ENCODE measurements around the gene KCNMA1. TPM values are rescaled to one million over a fixed set of nuclear protein-coding genes. Genes with fewer than 3 reads are reported as not detected.

Gene KCNMA1
- total RNA-seq, 4 donors from 2014 or later: 4.6 to 10.5 (median 7.8) TPM

DNA sequence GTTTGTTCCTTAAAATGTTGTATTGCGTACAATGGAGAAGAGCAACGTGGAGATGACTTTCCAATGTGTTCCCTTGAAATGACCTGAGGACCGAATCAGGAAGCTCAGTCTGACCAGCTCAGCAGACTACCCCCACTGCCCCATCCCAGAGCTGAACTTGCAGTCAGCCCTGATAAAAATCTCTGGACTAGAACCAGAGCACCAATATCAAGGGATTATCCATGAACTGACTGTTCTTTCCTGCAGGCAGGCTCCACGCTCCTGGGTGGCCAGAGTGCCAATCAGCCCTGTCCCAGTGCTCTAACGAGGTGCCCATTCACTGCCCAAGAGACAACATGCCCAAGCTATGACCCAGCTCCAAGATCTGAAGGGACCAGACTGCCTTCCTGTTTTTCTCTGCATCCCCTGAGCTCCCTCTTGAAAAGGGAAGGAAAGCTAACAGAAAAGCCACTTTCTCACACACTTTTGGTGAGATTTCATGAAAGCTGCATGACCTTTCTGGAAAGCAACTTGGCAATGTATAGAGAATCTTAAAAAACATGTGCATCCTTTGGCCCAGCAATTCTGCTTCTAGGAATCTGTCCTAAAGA is 130.2 kb downstream of the KCNMA1 start:
- 59% methylated on average over 5 of the region's 5 CpGs for WGBS
- Histone ChIP-seq H3K4me3 (no peak overlapping the region), H3K36me3 (no peaks in the 10 kb centered on the region), H3K9me3 (no peaks in the 10 kb centered on the region), H3K27ac (no peak overlapping the region), H3K4me1 (peaks cover 6% of the 10 kb centered on the region), H3K27me3 (peaks cover 3% of the 10 kb centered on the region)
- no peak for DNase-seq (ENCODE audit: low spot score in 2 of 2)
- TF ChIP-seq POLR2AphosphoS5 (IDR thresholded peaks at IDR 0.05) (no peak), EP300 (IDR thresholded peaks at IDR 0.05) (no peak), POLR2A (IDR thresholded peaks at IDR 0.05) (no peak)
- TF ChIP-seq, protein P1, sequence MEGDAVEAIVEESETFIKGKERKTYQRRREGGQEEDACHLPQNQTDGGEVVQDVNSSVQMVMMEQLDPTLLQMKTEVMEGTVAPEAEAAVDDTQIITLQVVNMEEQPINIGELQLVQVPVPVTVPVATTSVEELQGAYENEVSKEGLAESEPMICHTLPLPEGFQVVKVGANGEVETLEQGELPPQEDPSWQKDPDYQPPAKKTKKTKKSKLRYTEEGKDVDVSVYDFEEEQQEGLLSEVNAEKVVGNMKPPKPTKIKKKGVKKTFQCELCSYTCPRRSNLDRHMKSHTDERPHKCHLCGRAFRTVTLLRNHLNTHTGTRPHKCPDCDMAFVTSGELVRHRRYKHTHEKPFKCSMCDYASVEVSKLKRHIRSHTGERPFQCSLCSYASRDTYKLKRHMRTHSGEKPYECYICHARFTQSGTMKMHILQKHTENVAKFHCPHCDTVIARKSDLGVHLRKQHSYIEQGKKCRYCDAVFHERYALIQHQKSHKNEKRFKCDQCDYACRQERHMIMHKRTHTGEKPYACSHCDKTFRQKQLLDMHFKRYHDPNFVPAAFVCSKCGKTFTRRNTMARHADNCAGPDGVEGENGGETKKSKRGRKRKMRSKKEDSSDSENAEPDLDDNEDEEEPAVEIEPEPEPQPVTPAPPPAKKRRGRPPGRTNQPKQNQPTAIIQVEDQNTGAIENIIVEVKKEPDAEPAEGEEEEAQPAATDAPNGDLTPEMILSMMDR (IDR thresholded peaks at IDR 0.05): no peak

DNA sequence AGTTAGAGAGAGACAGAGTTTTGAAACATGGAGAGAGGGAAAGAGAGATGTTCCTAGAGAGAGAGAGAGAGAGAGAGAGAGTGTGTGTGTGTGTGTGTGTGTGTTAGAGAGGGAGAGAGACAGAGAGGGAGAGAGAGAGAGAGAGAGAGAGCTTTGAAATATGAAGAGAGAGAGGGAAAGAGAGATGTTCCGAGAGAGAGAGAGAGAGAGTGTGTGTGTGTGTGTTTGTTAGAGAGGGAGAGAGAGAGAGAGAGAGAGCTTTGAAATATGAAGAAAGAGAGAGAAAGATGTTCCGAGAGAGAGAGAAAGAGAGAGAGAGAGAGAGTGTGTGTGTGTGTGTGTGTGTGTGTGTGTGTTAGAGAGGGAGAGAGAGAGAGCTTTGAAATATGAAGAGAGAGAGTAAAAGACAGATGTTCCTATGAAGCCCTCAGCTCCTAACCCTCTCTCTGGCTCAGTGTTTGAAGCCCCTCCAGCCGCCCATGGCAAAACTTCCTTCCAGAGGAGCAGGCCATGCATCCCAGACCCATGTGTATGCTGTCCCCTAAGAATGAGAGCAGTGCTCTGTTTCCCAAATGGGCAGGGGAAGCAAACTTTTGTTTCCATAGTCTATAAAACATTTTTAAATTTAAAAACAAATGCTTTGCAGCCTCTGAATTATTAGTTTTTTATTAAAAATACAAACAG is 130.9 kb downstream of the KCNMA1 start:
- DNase-seq (ENCODE audit: low spot score in 2 of 2): no peak
- Histone ChIP-seq H3K4me1 (peaks cover 6% of the 10 kb centered on the region), H3K4me3 (no peak overlapping the region), H3K36me3 (no peaks in the 10 kb centered on the region), H3K9me3 (no peaks in the 10 kb centered on the region), H3K27ac (no peak overlapping the region), H3K27me3 (peaks cover 3% of the 10 kb centered on the region)
- TF ChIP-seq EP300 (IDR thresholded peaks at IDR 0.05) (no peak), POLR2AphosphoS5 (IDR thresholded peaks at IDR 0.05) (no peak), POLR2A (IDR thresholded peaks at IDR 0.05) (no peak)
- TF ChIP-seq, protein P1 (IDR thresholded peaks at IDR 0.05): no peak
- 76% methylated on average over 3 of the region's 3 CpGs for WGBS

DNA sequence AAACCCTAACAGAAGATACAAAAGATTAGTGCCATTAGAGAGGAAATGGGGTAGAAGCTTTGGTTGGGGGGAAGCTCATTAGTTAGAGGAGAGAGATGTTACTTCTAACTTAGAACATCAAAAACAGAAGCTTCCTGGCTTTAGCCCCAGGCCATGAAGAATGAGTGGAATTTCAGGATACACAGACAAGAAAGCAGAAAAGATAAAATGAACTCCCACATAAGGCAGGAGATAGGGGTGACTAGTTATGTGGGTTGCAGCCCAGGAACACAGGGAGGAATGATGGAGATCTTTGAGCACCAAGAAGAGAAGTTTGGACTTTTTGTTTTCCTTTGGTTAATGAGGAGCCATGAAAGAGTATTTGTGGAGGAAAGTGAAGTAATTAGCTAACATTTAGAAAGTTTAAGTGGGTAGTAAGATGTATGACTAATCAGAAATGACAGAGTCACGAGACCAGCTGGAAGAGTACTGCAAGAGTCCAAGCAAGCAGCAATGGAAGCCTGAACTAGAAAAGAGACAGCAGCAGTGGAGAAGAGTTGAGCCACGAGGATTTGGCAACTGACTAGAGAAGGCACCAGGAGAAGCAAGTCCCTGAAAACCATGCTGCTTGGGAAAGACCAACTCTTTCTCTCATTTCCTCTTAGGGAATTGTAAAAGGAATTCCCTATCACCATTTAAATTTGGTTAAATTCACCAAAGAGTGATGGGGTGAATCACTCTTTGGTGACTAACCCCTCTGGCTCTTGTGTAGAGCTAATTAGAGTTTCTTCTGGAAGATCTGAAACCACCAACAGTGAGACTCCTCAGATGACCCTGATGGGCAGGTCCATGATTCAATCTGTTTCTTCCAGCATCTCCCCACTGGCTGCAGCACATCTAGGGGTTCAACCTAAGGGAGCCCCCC is 131.9 kb downstream of the KCNMA1 start:
- Histone ChIP-seq H3K4me1 (peaks cover 6% of the 10 kb centered on the region), H3K27ac (no peak overlapping the region), H3K9me3 (no peaks in the 10 kb centered on the region), H3K4me3 (no peak overlapping the region), H3K36me3 (no peaks in the 10 kb centered on the region), H3K27me3 (peaks cover 3% of the 10 kb centered on the region)
- DNase-seq (ENCODE audit: low spot score in 2 of 2): no peak
- TF ChIP-seq POLR2A (IDR thresholded peaks at IDR 0.05) (no peak), POLR2AphosphoS5 (IDR thresholded peaks at IDR 0.05) (no peak), EP300 (IDR thresholded peaks at IDR 0.05) (no peak)
- TF ChIP-seq, protein P1 (IDR thresholded peaks at IDR 0.05): no peak
- WGBS: 51% methylated on average over 2 of the region's 2 CpGs

DNA sequence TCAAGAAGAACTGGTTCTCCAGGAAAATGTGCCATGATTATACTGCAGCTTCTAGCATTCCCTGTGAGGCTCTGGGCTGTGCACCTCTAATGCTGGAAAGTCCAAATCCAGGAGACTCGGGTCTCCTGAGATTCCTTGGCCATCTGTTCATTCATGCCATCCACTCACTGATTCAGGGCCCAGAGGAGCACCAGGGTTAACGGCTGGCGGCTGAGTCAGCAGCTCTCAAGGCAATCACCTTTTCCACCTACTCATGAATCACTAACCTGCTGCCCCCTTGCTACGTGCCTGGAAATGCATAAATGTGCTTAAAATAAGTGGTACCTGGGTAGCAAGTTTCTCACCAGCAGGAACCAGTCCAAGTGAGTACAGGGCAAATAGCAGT is 132.7 kb downstream of the KCNMA1 start:
- no peak for DNase-seq (ENCODE audit: low spot score in 2 of 2)
- no peak overlapping the region for H3K4me3 ChIP-seq
- H3K9me3 ChIP-seq: no peaks in the 10 kb centered on the region
- H3K36me3 ChIP-seq: no peaks in the 10 kb centered on the region
- peaks cover 2% of the 10 kb centered on the region for H3K27me3 ChIP-seq
- 47% methylated on average over 4 of the region's 4 CpGs for WGBS
- H3K4me1 ChIP-seq: peaks cover 6% of the 10 kb centered on the region
- TF ChIP-seq EP300 (IDR thresholded peaks at IDR 0.05) (no peak), POLR2AphosphoS5 (IDR thresholded peaks at IDR 0.05) (no peak), POLR2A (IDR thresholded peaks at IDR 0.05) (no peak)
- TF ChIP-seq, protein P1 (IDR thresholded peaks at IDR 0.05): no peak
- H3K27ac ChIP-seq: no peak overlapping the region
